Embryonic facial prominence (tissue), 1 donor: ENCODE data around the gene TMEM131L.

Experiments used
- DNase-seq: peaks from one replicate; pipeline ENCODE4 v3.0.0-alpha.2; 2016; ENCODE audit errors: extremely low spot score

Gene TMEM131L

DNA sequence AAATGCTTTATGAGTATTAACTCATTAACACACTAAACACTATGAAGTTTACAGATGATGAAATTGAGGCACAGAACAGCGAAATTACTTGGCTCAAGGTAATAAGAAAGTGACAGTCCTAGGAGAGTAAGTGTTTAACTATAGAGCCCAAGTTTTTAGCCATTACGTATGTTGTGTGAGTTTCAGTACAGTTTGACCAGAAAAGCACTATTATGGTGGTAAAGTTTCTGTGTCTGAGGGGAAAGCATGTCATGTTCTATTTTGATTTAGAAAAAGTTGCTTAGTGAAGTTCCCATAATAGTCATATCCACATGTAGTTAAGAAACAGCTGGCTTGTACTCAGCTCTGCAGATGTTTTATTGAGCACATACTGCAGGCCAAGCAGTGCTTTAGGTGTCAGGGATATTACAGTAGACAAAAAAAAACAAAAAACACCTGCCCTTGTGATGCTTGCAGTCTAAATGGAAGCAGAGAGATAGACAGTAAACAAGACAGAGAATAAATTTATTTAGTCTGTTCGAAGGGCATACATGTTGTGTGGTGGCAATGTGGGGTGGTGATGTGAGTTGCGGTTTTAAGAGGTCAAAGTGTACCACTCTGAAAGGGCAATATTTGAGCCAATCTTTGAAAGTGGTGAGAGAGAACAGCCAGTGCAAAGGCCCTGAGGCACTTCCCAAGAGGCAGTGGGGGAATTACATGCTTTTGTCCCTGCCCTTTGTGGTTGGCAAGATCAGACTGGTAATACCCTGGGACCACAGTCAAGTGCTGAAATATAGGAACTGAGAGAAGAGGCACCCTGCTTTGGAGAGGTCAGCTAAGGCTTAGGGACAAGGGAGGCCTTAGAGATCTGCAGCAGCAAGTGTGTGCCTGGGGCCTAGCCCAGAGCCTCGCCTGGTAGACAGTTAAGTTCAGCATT, 6.2 kb downstream of the TMEM131L start:
- no peak for DNase-seq

DNA sequence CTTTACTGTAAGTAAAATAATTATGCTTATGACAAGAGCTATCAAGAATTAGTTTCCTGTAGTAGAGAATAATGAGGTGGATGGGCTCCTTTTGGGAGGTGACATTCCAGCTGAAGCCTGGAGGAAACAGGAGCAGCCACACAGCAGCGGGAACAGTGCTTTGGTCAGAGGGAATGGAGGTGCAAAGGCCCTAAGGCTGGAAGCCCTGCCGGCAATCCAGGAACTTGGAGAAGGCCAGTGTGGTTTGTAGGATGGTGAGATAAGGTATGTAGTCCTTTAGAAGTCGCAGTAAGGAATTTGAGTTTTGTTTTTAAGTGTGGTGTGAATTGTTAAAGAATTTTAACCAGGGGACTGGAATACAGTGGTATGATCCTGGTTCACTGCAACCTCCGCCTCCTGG, 8.1 kb downstream of the TMEM131L start:
- DNase-seq, result no peak

DNA sequence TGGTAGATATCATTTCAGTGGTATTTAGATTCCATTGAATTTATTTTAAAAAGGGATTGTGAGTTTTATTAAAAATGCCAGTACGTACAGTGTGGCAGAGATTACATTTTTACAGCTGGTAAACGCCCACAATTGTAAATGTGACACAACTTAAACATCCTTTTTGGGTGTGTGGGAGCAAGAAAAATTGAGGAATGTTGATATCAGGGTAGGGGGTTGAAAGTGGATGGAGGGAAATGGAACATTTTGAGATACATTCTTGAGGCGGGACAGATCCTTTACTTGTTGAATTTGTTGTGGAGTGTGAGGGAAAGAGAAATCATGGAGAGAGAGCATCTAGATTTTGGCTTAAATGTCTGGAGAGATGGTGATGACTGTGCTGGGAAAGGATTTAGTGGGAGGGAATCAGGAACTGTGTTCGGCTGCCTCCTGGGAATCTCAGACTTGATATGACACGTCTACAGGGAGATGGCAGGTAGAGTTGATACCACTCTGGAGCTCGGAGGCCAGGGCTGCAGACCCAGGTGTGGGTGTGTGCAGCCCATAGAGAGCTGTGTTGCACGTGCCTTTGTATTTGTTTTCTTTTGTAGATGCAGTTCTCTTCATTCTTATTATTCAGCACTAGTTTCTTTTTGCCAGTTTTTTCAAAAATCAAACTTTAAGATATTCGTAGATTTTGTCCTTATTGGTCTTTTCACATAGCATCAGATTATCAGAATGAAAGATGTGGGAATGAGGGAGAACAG, 10.8 kb downstream of the TMEM131L start:
- no peak for DNase-seq

DNA sequence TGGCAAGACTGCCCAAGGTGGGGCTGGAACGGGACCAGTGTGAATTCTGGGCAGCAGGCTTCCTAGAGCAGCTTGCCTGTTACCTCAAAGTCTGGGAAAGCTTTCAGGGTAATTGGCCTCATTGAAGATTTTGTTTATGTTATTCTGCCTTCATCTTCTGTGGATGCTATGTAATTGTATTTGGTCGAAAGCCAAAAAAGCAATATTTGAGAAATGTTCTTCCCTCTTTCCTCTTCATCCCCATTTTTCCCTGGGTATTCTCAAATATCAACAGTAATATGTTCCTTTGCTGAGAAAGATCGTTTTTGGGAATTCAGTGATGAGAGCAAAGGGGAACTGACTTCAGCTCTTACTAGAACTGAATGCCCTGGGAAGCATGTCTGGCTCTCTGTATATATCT, 12.9 kb downstream of the TMEM131L start:
- DNase-seq, result no peak

DNA sequence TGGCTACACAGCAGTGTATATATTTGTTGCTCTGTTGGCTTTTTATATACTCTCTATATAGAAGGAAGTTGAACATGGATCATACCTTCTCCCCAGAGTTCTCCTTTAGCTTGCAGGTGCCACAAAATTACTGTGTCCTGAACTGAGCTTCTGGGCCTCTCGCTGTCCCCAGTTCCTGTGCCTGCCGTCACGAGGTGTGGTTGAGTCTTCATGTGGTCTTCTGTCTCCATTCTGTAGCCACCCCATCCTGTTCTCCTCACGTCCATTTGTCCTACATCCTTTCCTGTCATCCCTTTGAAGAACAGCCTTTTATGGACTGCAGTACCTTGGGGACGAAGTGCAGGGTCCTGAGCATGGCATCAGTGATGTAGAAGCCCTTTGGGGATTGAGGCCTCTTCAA, 14.5 kb downstream of the TMEM131L start:
- DNase-seq, result no peak

DNA sequence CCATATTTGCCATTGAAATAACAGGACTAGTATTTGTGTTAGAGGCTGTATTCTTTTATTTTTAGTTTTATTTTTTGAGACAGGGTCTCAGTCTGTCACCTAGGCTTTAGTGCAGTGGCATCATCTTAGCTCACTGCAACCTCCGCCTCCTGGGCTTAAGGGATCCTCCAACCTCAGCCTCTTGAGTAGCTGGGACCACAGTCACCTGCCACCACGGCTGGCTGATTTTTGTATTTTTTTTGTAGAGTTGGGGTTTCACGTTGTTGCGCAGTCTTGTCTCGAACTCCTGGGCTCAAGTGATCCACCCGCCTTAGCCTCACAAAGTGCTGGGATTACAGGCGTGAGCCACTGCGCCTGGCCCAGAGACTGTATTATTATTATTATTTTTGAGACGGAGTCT, 15.3 kb downstream of the TMEM131L start:
- no peak for DNase-seq

DNA sequence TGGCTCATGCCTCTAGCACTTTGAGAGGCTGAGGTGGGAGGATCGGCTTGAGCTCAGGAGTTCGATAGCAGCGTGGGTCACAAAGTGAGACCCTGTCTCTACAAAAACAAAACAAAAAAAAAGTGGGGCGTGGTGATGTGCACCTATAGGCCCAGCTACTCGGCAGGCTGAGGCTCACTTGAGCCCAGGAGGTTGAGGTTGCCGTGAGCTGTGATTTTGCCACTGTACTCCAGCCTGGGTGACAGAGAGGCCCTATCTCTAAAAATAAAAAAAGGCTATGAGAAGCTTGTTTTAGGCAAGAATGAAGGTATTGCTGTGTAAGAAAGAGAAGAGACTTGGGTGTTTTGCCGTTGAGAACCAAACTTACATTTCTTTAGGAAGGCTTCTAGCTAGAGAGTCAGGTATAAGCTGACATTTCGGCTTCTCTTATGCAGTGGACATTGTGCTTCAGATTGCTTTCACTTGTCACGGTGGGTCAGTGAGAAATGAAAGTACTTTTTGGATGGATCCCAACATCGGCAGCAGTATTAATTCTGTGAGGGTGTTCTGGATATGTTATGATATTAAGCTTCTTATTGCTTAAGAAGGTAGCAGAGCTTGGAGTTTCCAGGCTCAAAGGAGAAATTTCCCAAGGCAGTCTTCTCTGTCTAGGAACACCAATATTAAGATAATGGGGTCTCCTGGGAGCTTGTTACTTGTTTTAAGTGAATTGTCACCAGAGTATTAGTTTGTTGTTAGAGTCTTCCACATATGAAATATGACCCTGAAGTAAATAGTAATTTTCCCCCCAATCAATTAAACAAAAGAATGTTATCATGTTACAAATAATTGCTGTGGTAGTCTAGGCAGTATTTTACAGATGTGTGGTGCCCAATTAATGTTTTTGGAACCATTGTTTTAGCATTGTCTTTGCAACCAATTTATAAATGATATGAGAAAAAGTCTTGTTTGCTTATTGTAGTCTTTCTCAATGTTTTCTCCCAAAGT, 17.6 kb downstream of the TMEM131L start:
- no peak for DNase-seq

DNA sequence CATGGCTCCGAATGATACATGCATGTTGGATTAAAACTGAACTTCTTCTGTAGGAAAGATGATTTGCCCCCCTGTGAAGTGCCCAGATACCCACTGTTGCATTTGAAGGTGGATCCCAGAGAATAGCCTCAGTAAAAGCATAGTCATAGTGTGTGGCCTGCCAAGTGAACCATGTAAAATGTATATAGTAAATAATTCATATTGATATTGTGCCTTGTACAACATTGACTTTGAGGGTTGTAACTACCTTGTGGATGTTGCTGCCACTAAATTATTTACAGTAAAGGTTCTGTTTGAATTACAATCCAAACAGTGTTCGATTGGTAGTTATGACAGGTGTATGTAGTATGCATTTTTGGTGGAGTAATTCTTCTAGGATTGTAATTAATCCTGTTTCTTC, 19.2 kb downstream of the TMEM131L start:
- no peak for DNase-seq

DNA sequence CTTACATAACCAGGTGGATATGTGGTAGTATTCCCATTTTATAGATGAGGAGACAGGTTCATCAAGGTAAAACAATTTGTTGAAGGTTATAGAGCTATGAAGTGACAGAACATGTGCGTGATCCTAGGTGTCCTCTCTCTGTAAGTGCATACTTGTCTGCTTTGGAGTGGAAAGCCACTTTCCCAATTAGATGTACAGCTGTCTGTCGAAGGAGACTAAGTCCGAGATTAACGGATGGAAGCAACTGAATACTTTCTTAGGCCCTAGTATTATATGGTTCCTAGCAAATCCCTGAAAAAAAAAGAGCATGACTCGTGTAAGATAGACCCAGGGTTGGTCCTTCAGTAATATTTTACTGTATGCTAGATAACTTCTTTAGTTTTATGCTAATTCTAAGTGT, 19.7 kb downstream of the TMEM131L start:
- DNase-seq, result no peak

DNA sequence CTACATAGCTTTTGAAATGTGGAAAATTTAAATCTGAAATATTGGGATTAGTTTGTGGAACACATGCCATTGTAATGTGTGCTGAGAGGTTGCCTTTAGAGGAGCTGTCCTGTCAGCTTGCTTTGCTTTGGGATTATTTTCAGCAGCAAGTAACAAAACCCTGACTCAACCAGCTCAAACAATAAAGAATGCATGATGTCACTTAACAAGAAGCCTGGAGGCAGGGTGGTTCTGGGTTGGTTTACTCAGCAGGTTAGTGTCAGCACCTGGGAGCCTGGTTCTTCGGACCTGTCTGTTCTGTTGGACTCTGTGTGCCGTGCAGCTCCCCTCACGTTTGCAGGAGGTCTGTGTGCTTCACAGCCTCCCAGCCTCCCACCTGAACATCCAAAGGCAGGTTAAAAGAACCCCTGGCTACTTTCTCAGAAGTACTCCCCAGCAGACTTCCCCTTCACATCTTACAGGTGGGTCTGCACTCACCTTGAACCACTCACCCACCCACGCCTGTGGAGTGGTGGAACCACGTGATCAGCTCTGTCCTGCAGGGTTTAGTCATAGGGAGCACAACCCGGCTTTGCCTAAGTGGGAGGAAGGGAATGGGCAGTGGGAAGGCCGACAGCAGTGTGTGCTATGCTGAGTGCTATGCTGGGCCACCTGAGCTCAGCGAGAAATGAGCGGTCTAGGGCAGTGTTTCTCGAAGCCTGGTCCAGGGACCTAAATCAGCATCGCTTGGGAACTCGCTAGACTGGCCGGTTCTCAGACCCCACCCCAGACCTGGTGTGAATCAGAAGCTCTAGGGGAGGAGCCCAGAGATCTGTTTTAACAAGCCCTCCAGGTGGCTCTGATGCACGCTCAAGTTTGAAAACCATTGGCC, 20.4 kb downstream of the TMEM131L start:
- DNase-seq, result no peak

DNA sequence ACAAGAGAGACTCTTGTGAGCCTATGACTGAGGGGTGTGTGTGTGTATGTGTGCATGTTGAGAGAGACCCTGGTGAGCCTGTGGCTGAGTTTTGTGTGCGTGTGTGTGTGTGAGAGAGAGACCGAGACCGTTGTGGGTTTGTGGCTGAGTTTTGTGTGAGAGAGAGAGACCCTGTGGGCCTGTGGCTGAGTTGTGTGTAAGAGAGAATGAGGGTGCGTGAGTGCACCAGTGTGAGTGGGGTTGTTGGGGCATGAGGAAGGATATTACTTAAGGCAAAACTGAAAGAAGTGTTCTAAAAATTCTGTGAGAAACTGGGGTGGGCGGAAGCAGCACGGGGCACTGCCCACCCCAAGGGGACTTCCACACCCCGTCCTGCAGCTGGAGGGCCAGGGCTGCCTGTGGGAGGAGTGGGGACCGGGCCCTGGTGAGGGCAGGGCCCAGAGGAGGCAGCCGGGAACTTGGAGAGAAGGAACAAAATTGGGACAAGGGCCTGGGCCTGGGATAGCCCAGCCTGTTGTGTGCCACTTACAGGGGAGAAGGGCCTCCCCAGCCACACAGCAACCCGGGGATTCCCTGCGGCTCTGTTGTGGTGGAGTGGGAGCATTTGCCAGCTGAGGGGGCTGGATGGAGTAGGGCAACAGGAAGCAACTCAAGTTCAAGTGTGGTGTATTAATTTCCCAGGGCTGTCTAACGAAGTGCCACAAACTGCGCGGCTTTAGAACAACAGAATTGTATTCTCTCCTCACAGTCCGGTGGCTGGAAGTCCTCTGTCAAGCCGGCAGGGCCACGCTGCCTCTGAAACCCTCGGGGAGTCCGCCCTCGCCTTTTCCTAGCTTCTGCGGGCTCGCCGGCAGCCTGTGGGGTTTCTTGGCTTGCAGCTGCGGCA, 22.1 kb downstream of the TMEM131L start:
- no peak for DNase-seq

DNA sequence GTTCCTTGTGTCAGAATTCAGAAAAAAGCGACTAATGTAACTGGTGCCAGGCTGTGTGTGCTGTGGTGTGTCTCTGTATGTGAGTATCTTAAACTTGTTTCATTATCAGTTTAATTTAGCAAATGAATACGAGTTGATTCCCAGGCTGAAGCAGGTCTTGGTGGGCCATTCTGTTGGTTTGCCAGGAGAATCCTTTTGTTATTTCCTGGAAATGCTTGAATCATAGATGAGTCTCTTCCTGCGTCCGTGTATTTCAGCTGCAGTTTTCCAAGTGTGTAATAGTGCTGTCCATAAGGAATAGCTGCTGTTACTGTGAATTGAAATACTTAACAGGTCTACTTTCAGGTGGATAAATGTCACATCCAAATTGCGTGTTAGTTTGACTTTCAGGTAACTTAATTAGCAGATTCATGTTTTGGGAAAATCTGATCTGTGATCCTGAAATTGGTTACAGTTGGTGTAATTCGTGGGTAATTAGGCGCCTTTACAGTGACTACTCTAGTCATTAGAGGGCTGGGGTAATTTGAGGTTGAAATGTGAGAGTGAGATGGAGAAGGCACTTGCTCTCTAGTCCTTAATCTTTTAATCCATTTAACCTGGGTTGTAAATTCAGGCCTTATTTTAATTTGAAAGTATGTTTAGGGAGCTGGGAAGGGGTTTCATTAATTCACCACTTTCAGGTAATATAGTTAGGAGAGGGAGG, 23.8 kb downstream of the TMEM131L start:
- DNase-seq, result no peak

DNA sequence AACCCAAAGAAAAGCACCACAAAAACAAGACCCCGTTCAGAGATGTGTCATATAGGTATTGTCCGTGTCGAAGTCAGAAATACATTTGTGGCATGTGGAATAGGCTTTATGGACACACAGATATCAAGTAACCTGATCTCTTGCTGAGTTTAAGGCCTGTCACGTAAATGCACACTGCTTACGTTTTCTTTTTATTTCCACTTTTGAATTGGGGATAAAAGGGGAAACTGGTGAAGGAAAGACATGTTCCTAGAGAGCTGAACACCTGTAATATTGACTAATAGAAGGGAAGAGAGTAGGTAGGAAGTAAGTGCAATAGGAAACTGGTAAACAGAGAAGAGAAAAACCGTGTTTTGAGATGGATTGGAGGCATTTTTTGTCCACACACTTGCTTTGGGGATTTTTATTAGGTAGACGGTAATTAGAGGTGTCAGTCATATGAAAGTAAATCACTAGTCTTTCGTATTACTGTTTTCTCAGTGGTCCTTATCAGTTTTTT, 24.9 kb downstream of the TMEM131L start:
- no peak for DNase-seq

DNA sequence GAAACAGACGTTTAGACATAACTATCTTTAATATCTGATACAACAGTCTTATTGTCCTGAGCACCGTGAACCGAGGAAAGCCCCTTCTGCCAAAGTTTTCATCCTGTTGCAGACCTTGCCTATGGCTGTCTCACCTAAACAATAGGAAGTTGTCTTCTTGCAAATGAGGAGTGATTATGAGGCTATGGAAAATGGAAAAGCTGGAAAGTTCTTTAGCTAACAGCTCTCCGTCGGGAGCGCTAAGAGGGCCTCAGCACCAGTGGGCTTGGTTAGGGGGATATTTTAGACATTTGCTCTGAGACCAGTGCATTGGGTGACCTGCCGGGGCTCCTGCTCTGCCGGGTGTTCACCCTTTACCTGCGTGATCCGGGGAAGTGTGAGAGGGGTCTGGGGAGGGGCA, 28.4 kb downstream of the TMEM131L start:
- no peak for DNase-seq

DNA sequence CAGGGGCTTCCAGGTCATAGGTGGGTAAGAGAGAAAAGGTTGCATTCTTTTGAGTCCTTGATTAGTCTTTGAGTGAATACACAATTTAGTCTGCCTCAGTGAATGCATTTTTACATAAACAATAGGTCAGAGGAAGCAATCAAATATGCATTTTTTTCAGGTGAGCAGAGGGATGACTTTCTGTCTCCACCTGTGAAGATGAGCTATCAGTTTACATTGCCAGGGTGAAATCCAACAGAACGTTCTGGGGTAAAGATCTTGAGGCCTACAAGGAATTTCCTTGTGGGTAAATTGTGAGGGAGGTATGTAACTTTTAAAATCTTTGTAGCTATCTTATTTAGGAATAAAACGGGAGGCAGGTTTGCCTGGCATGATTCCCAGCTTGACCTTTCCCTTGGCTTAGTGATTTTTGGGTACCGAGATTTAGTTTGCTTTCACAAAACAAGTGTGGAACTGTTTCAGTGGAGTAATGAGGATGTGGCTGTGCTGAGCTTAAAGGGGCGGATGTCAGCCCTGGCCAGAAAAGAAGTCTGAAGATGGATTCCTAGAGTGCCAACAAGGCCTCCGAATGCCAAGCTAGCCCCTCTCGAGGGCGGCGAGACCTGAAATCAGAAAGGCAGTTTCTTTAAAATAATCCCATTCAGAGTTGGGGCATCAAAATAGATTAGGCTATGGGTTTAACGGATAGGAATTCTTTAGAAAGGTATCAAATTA, 29.5 kb downstream of the TMEM131L start:
- DNase-seq, result no peak

DNA sequence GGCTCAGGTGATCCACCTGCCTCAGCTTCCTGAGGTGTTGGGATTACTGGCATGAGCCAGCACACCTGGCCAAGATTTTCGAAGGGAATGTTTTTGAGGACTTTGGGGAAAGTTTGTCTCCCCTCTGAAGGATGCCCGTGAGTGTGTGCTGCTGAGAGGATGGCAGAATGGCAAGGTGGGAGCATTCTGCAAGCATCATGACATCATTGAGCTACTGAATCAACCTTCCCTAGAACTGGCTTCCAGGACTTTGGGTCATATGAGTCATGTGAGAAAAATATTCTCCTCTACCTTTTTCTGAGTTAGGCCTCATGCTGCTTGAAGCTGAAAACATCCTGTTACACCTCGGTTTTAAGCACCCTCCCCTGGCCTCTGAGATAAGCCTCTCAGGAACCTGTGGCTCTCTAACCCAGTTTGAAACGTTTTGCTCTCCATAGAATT, 31.0 kb downstream of the TMEM131L start:
- no peak for DNase-seq

DNA sequence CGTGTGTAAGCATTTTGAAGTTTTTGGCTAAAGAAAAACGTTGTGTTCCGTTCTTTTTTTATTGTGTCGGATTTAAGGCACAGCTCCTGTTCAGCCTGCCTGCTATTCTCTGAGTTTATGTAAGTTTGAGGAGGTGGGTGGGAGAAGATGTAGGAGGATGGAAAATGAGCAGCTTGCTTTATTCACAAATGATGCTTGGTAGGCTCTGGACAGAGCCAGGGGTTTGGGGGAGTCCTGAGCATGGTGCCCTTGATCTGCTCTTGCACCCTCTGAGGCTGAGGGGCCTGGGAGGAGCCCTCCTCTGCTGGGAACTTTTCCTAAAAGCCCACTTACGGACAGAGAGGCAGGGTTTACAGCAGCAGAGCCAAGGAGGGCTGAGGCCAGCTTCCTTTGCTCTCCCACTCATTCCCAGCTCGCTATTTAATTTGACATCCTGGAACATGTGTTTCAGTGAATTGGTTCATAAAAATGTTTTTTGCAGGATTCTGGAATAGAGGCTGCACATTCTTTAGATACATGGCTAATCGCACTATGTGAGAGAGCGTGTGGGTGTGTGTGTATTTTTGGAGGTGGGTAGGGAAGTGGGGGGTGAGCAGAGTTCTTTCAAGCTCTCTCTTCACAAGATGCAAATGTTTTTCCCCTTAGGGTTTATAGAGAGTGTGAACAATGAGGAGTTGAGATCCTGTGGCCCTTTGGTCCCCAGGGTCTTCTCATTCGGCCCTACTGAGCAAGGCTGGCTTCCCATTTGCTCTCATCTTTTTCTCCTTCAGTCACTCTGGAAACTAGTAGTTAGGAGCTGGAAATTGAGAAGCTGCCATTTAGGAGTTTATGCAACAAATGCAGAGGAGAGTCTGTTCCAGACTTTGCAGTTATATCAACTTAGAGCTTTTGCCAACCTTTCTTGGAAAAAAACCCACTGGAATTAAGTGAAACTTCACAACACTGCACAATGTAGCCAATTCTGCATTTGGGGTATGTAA, 32.1 kb downstream of the TMEM131L start:
- no peak for DNase-seq
